Measurements from ENCODE around the gene KIF21B. TPM values are rescaled to one million over a fixed set of nuclear protein-coding genes. Genes with fewer than 3 reads are reported as not detected.

KIF21B gene
- total RNA-seq, 6 experiments from 2014 or later, result not detected

DNA sequence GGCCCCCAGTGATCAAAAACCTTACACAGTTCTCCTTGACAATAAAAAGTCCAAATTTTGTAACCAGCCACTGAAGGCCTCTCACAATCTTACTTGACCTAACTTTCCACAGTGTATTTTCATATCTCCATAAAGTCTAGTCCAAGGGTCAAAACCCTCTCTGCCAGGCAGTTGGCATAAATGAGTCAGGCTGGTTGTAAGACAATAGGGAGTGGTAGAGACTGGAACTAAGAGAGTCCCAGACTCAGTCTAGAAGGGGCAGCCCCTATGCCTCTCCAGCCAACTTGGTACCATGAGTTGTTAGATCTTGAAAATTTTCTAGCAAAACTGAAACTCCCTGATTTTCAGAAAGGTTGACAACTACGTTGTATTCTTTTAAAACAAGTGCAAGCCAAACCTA lies 21.0 kb downstream of the KIF21B start:
- Mint-ChIP-seq H3K9me3 (no peaks in the 10 kb centered on the region), H3K27ac (no peak overlapping the region), H3K4me1 (ENCODE audit: low read depth) (no peaks in the 10 kb centered on the region), H3K27me3 (ENCODE audit: insufficient read depth) (peaks cover 29% of the 10 kb centered on the region), H3K36me3 (ENCODE audit: low read depth) (no peaks in the 10 kb centered on the region), H3K4me3 (no peak overlapping the region)
- no peak for DNase-seq
- TF ChIP-seq, protein P1, sequence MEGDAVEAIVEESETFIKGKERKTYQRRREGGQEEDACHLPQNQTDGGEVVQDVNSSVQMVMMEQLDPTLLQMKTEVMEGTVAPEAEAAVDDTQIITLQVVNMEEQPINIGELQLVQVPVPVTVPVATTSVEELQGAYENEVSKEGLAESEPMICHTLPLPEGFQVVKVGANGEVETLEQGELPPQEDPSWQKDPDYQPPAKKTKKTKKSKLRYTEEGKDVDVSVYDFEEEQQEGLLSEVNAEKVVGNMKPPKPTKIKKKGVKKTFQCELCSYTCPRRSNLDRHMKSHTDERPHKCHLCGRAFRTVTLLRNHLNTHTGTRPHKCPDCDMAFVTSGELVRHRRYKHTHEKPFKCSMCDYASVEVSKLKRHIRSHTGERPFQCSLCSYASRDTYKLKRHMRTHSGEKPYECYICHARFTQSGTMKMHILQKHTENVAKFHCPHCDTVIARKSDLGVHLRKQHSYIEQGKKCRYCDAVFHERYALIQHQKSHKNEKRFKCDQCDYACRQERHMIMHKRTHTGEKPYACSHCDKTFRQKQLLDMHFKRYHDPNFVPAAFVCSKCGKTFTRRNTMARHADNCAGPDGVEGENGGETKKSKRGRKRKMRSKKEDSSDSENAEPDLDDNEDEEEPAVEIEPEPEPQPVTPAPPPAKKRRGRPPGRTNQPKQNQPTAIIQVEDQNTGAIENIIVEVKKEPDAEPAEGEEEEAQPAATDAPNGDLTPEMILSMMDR (IDR thresholded peaks at IDR 0.05), result no peak

DNA sequence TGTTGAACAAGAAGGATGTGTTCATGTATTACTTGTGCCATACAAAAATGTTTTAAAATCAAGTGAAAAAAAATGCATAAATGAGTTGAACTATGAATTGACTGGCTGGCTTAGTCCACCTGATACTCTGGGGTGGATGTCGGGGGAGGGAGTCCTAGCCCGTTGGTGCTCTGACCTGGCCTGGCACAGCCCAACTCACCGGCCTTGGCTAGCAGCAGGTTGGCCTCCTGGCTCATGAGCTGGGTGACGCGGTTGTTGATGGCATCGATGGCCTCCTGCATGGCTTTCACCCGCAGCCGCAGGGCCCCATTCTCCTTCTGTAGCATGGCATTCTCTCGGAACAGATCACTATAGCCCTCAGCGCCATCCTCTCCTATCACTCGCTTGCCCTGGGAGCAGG lies 21.6 kb downstream of the KIF21B start:
- TF ChIP-seq, protein P1 (IDR thresholded peaks at IDR 0.05), result no peak

DNA sequence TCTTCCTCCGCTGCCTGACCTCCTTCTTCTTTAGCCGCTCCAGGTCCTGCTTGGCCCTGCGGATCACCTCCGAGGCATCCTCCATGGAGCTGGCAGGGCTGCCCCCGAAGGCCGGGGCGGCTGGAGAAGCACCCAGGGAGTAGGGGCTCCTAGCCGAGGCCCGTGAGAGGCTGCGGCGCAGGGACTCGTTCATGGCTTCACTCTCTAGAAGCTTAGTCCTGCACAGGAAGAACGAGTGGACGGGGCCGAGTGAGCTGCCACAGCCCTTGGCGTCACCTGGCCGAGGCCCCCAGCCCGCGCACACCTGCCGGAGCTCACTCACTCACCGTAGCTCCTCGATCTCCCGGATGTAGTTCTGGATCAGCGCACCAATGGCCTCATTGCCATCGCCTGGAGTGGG lies 23.1 kb downstream of the KIF21B start:
- Mint-ChIP-seq H3K9me3 (no peaks in the 10 kb centered on the region), H3K4me1 (ENCODE audit: low read depth) (no peaks in the 10 kb centered on the region), H3K36me3 (ENCODE audit: low read depth) (no peaks in the 10 kb centered on the region), H3K27me3 (ENCODE audit: insufficient read depth) (peaks cover 41% of the 10 kb centered on the region), H3K27ac (no peak overlapping the region), H3K4me3 (no peak overlapping the region)
- no peak for DNase-seq
- TF ChIP-seq, protein P1 (IDR thresholded peaks at IDR 0.05), result no peak

More for the DNA sequence above, 21.6 kb downstream of the KIF21B start:
- Mint-ChIP-seq H3K4me1 (ENCODE audit: low read depth) (no peaks in the 10 kb centered on the region), H3K9me3 (no peaks in the 10 kb centered on the region), H3K27ac (no peak overlapping the region), H3K4me3 (no peak overlapping the region), H3K27me3 (ENCODE audit: insufficient read depth) (peaks cover 31% of the 10 kb centered on the region), H3K36me3 (ENCODE audit: low read depth) (no peaks in the 10 kb centered on the region)
- DNase-seq, result no peak

DNA sequence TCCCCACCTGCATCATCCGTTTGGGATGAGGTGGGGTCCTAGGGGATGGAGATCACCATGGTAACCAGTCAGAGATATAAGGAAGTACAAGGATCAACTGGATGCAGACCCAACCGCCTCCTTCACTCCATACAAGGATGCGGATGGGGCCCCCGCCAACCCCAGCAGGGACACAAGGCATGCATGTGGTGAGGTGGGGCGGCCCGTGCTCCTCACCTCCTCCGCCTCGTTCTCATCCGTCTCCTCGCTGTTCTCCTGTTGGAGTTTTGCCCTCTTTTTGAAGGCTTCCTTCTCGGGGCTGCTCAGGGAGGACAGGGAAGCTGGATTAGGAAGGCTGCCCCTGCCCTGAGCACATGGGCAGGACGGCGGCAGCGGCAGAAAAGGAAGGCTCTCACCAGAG lies 23.8 kb downstream of the KIF21B start:
- no peaks in the 10 kb centered on the region for H3K36me3 Mint-ChIP-seq (ENCODE audit: low read depth)
- H3K27ac Mint-ChIP-seq, result no peak overlapping the region
- peaks cover 41% of the 10 kb centered on the region for H3K27me3 Mint-ChIP-seq (ENCODE audit: insufficient read depth)
- no peaks in the 10 kb centered on the region for H3K4me1 Mint-ChIP-seq (ENCODE audit: low read depth)
- H3K4me3 Mint-ChIP-seq, result no peak overlapping the region
- no peaks in the 10 kb centered on the region for H3K9me3 Mint-ChIP-seq
- TF ChIP-seq, protein P1 (IDR thresholded peaks at IDR 0.05), result no peak
- DNase-seq, result no peak

DNA sequence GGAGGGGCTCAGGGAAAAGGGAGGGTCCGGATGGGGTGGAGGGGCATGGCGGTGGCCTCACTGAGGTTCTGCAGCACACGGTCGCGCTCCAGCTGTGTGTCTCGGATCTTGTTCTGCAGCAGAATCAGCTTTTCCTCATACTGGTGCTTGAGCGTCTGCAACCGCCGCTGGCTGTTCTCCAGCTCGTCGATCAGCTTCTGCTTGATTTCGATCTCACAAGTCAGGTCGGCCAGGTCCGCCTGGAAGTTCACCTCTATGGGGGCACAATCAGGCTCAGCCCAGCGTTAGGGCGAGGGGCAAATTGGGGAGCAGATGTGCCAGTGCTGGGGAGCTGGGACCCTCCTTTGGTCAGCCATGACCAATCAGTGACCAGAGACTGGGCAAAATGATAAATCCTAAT lies 25.2 kb downstream of the KIF21B start:
- H3K4me3 Mint-ChIP-seq, result no peak overlapping the region
- H3K27ac Mint-ChIP-seq, result no peak overlapping the region
- no peaks in the 10 kb centered on the region for H3K4me1 Mint-ChIP-seq (ENCODE audit: low read depth)
- no peak for DNase-seq
- H3K27me3 Mint-ChIP-seq (ENCODE audit: insufficient read depth), result peaks cover 51% of the 10 kb centered on the region
- H3K36me3 Mint-ChIP-seq (ENCODE audit: low read depth), result no peaks in the 10 kb centered on the region
- TF ChIP-seq, protein P1 (IDR thresholded peaks at IDR 0.05), result no peak
- H3K9me3 Mint-ChIP-seq, result no peaks in the 10 kb centered on the region

Data from HFFc6 (cell line).